OCI-LY7 (cell line): ENCODE results near the gene NTRK3.

Experiments used
- EZH2phosphoT487 ChIP-seq: fragments of 200-600 bp; sonication (generic); IDR thresholded peaks from 2 replicates; pipeline ENCODE4 v1.6.1; 2018; ENCODE audit warnings: low read depth, borderline replicate concordance, mild to moderate bottlenecking, mixed run types, antibody characterized with exemption, low read length, moderate library complexity, mixed read lengths
- TF ChIP-seq, protein P1 (sequence below): fragments of 200-600 bp; sonication (generic); conservative IDR thresholded peaks from 2 replicates; pipeline ENCODE4 v1.5.1; 2014; ENCODE audit warnings: mild to moderate bottlenecking, antibody characterized with exemption, low read length, moderate library complexity, mixed read lengths

DNA sequence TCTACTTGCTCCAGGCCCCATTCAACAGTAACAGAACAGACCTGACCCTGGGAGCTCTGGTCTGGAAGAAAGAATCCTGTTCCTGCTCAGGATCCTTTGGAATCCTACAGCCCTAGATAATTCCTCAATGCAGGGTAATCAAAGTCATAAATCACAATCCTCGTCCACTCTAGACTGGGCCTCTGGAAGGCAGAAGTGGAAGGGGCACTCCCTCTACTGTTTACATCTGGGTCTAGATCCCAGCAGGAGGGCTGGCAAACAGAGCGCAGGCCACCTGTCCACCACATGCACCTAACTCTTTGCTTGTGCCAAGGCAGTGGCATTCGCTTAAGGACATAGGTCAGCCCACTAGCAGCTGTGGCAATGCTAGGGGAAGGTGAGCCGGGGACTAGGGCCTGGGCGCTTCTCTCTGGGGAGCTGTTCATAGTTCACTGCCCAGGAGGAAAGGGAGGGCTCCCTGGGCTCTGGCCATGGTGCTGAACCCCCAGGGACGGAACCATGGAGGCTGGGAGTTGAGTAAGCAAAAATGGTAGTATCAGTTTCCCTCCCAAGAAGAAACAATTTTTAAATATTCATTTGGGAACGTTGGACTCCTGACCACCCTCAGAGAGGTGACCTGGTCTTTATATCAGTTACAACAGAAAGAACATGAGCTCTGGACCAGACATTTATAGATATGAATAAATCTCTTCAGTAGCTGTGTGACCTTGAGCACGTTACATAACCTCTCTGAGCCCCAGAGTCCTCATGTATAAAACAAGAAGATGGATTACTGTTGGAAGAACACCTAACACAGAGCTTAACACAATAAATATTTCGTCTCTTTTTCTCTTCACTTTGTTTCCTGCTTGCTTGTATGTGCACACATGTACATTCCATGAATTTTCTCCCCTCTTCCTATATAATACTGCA, 90.2 kb downstream of the NTRK3 start:
- TF ChIP-seq EZH2phosphoT487: no peak
- TF ChIP-seq, protein P1, sequence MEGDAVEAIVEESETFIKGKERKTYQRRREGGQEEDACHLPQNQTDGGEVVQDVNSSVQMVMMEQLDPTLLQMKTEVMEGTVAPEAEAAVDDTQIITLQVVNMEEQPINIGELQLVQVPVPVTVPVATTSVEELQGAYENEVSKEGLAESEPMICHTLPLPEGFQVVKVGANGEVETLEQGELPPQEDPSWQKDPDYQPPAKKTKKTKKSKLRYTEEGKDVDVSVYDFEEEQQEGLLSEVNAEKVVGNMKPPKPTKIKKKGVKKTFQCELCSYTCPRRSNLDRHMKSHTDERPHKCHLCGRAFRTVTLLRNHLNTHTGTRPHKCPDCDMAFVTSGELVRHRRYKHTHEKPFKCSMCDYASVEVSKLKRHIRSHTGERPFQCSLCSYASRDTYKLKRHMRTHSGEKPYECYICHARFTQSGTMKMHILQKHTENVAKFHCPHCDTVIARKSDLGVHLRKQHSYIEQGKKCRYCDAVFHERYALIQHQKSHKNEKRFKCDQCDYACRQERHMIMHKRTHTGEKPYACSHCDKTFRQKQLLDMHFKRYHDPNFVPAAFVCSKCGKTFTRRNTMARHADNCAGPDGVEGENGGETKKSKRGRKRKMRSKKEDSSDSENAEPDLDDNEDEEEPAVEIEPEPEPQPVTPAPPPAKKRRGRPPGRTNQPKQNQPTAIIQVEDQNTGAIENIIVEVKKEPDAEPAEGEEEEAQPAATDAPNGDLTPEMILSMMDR: no peak
